DND-41 (cell line): Measurements from ENCODE around the gene SOS1.

Source experiments
- ATAC-seq: fragments of 200-7000 bp; cut with Tn5 transposase; 3 replicates; pipeline ENCODE4 v1.9.1; 2021; ENCODE audit warnings: low read depth; ENCODE audit not compliant: insufficient read depth
- DNase-seq: peaks from one replicate; pipeline ENCODE4 v3.0.0-alpha.2; 2020
- H2AFZ ChIP-seq: 2 replicates; pipeline ENCODE4 v1.6.0; 2012; ENCODE audit warnings: low read depth, low read length
- H3K27ac ChIP-seq: 2 replicates; pipeline ENCODE4 v1.5.1; 2012; ENCODE audit warnings: low read length, inconsistent platforms
- H3K27me3 ChIP-seq: fragments of 200-600 bp; sonication (generic); 2 replicates; pipeline ENCODE4 v1.6.0; 2012; ENCODE audit warnings: low read length, mild to moderate bottlenecking, inconsistent platforms; ENCODE audit not compliant: insufficient read depth, poor library complexity
- H3K36me3 ChIP-seq: 2 replicates; pipeline ENCODE4 v1.5.1; 2012; ENCODE audit warnings: low read length, inconsistent platforms; ENCODE audit not compliant: insufficient read depth
- H3K4me1 ChIP-seq: 2 replicates; pipeline ENCODE4 v1.5.1; 2012; ENCODE audit warnings: mild to moderate bottlenecking, low read length; ENCODE audit not compliant: insufficient read depth
- H3K4me2 ChIP-seq: 2 replicates; pipeline ENCODE4 v1.6.0; 2012; ENCODE audit warnings: mild to moderate bottlenecking, moderate library complexity, low read length, inconsistent platforms; ENCODE audit not compliant: insufficient read depth
- H3K4me3 ChIP-seq, 2 experiments: fragments of 200-600 bp in 1 of 2; shearing (Covaris generic) in 1 of 2; 2 replicates each; pipeline ENCODE4 v1.5.1; 2012 to 2016; ENCODE audit warnings: inconsistent platforms in 2 of 2, low read length in 2 of 2, mild to moderate bottlenecking in 2 of 2, low read depth in 1 of 2, moderate library complexity in 1 of 2
- H3K79me2 ChIP-seq: 2 replicates; pipeline ENCODE4 v1.6.0; 2012; ENCODE audit warnings: low read length, inconsistent platforms; ENCODE audit not compliant: insufficient read depth
- H3K9ac ChIP-seq: 2 replicates; pipeline ENCODE4 v1.6.0; 2012; ENCODE audit warnings: low read depth, mild to moderate bottlenecking, inconsistent platforms, low read length, moderate library complexity
- H3K9me3 ChIP-seq: 2 replicates; pipeline ENCODE4 v1.5.1; 2012; ENCODE audit warnings: low read length, moderate library complexity, mild to moderate bottlenecking, inconsistent platforms; ENCODE audit not compliant: insufficient read depth, severe bottlenecking
- H4K20me1 ChIP-seq: 2 replicates; pipeline ENCODE4 v1.6.0; 2012; ENCODE audit warnings: low read length; ENCODE audit not compliant: insufficient read depth
- CTCF ChIP-seq: IDR thresholded peaks from 2 replicates; pipeline ENCODE4 v1.5.1; 2012; ENCODE audit warnings: borderline replicate concordance, low read length, moderate library complexity, mild to moderate bottlenecking; ENCODE audit not compliant: poor library complexity, severe bottlenecking; ENCODE audit errors: extremely low read depth
- EZH2 ChIP-seq: IDR thresholded peaks from 3 replicates; pipeline ENCODE4 v1.6.1; 2012; ENCODE audit warnings: borderline replicate concordance, low read depth, mild to moderate bottlenecking, moderate library complexity, low read length, inconsistent platforms; ENCODE audit not compliant: severe bottlenecking

Gene SOS1

GRCh38 chr2:39120771-39121522 lies at the start of gene SOS1:
TSS of gene SOS1 (minus strand) at chr2:39121051. CDS start at chr2:39120422, 629 bp downstream.
- H3K9ac ChIP-seq = peak within 1 kb of the TSS; percentile 82
- no peaks in the 10 kb centered on the region for H3K27me3 ChIP-seq
- H3K9me3 ChIP-seq = no peaks in the 10 kb centered on the region
- H4K20me1 ChIP-seq = peaks cover 26% of the 10 kb centered on the region
- H3K4me1 ChIP-seq = peaks cover 60% of the 10 kb centered on the region
- DNase-seq (peak; percentile 97), ATAC-seq (peak; percentile 62)
- peak within 1 kb of the TSS; percentile 84 for H2AFZ ChIP-seq
- H3K79me2 ChIP-seq = peaks cover 73% of the 10 kb centered on the region
- no peak for TF ChIP-seq EZH2
- TF ChIP-seq CTCF = no peak
- peak within 1 kb of the TSS; percentile 92 for H3K27ac ChIP-seq
- peak within 1 kb of the TSS; percentile 98 for H3K4me2 ChIP-seq
- peaks cover 15% of the 10 kb centered on the region for H3K36me3 ChIP-seq
- H3K4me3 ChIP-seq = peak within 1 kb of the TSS; percentile 77 to 85

GRCh38 chr2:39164089-39164488 lies 43.2 kb upstream of the SOS1 start:
- H3K9me3 ChIP-seq = no peaks in the 10 kb centered on the region
- no peak overlapping the region for H3K9ac ChIP-seq
- H3K27me3 ChIP-seq = no peaks in the 10 kb centered on the region
- H3K4me3 ChIP-seq = no peak overlapping the region
- no peak overlapping the region for H3K4me2 ChIP-seq
- H3K4me1 ChIP-seq = no peaks in the 10 kb centered on the region
- no peaks in the 10 kb centered on the region for H3K36me3 ChIP-seq
- no peaks in the 10 kb centered on the region for H3K79me2 ChIP-seq
- no peak overlapping the region for H3K27ac ChIP-seq
- no peaks in the 10 kb centered on the region for H4K20me1 ChIP-seq
- no peak overlapping the region for H2AFZ ChIP-seq
- no peak for ATAC-seq
- no peak for DNase-seq
- TF ChIP-seq EZH2 = no peak
- no peak for TF ChIP-seq CTCF

GRCh38 chr2:39160982-39161381 lies 40.1 kb upstream of the SOS1 start:
- Histone ChIP-seq H3K36me3 (no peaks in the 10 kb centered on the region), H3K79me2 (no peaks in the 10 kb centered on the region), H3K4me1 (no peaks in the 10 kb centered on the region), H3K9me3 (no peaks in the 10 kb centered on the region), H3K4me3 (no peak overlapping the region), H3K27me3 (no peaks in the 10 kb centered on the region), H3K27ac (no peak overlapping the region), H3K4me2 (no peak overlapping the region), H2AFZ (no peak overlapping the region), H4K20me1 (no peaks in the 10 kb centered on the region), H3K9ac (no peak overlapping the region)
- TF ChIP-seq CTCF (no peak), EZH2 (no peak)
- no peak for DNase-seq
- ATAC-seq = no peak
